HG03354 (cell line): ENCODE measurements around the gene RASA3.
"Not testable (repeated sequence)": the region's sequence is repeated elsewhere in the genome, so short reads cannot be mapped to it uniquely, and the experiment has no call there.

Experiments used
- ATAC-seq: cut with Tn5 transposase; IDR thresholded peaks from one replicate; pipeline ENCODE4 v1.9.1; 2021; ENCODE audit warnings: mild to moderate bottlenecking; ENCODE audit not compliant: unreplicated experiment, poor library complexity, severe bottlenecking

RASA3 gene

GRCh38 chr13:114144606-114145244 lies 12.3 kb upstream of the RASA3 start:
- ATAC-seq, result no peak

- no peak for ATAC-seq
These were observed 11.6 kb upstream of the RASA3 start for GRCh38 chr13:114143806-114144605.

GRCh38 chr13:114142640-114143490 lies 10.4 kb upstream of the RASA3 start:
- ATAC-seq, result no peak

GRCh38 chr13:114142137-114142550 lies 9.7 kb upstream of the RASA3 start:
- no peak for ATAC-seq

- no peak for ATAC-seq
These were observed 9.0 kb upstream of the RASA3 start for GRCh38 chr13:114141261-114141996.

GRCh38 chr13:114140906-114141250 lies 8.5 kb upstream of the RASA3 start:
- no peak for ATAC-seq

- no peak for ATAC-seq
These were observed 7.9 kb upstream of the RASA3 start for GRCh38 chr13:114140131-114140905.

GRCh38 chr13:114136576-114136975 lies 4.2 kb upstream of the RASA3 start:
- no peak for ATAC-seq

- no peak for ATAC-seq
These were observed 3.3 kb upstream of the RASA3 start for GRCh38 chr13:114135731-114136171.

- ATAC-seq, result no peak
These were observed 2.7 kb upstream of the RASA3 start for GRCh38 chr13:114134944-114135610.

- no peak for ATAC-seq
These were observed 1.9 kb upstream of the RASA3 start for GRCh38 chr13:114134111-114134943.

- ATAC-seq, result not testable (repeated sequence)
These were observed 1.1 kb upstream of the RASA3 start for GRCh38 chr13:114133552-114133951.

- ATAC-seq, result not testable (repeated sequence)
These were observed 703 bp upstream of the RASA3 start for GRCh38 chr13:114133126-114133525.

GRCh38 chr13:114131583-114132418 lies 622 bp downstream of the RASA3 start:
- ATAC-seq, result peak; percentile 20

GRCh38 chr13:114130837-114131582 lies 1.4 kb downstream of the RASA3 start:
- no peak for ATAC-seq

GRCh38 chr13:114130131-114130836 lies 2.1 kb downstream of the RASA3 start:
- ATAC-seq, result no peak
